ENCODE measurements around the gene VMO1. TPM values are rescaled to one million over a fixed set of nuclear protein-coding genes. Genes with fewer than 3 reads are reported as not detected.

Gene VMO1
- total RNA-seq, 2 experiments from 2014 or later, result not detected

DNA sequence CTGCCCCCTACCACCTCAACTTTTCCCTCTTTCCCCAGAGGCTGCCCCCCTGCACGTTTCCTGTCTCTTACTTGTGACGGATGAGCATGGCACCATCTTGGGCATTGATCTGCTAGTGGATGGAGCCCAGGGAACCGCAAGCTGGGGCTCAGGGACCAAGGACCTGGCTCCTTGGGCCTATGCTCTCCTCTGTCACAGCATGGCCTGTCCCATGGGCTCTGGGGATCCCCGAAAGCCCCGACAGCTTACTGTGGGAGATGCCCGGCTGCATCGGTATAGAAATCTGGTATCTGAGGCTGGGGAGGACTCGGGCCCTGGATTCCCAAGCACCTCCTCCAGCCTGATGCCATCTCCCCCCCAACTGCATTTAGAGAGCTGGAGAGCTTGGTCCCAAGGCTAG, 44.6 kb downstream of the VMO1 start:
- ATAC-seq (ENCODE audit: low read depth) (no peak), DNase-seq (no peak)
- POLR2A ChIA-PET, result interaction anchor here (0.7 kb wide), 1 partner anchor 30 kb away, joined by 5 read pairs; no protein-coding TSS in a partner anchor
- Mint-ChIP-seq H3K27me3 (peaks cover 34% of the 10 kb centered on the region), H3K9me3 (no peaks in the 10 kb centered on the region), H3K4me3 (no peak overlapping the region), H3K27ac (no peak overlapping the region), H3K4me1 (peaks cover 15% of the 10 kb centered on the region), H3K36me3 (no peaks in the 10 kb centered on the region)

- Mint-ChIP-seq H3K27ac (peak overlapping the region; percentile 31), H3K36me3 (no peaks in the 10 kb centered on the region), H3K27me3 (peaks cover 37% of the 10 kb centered on the region), H3K4me3 (peak overlapping the region; percentile 79), H3K9me3 (no peaks in the 10 kb centered on the region), H3K4me1 (peaks cover 19% of the 10 kb centered on the region)
- DNase-seq (no peak), ATAC-seq (ENCODE audit: low read depth) (no peak)
- POLR2A ChIA-PET, result no interaction called here
Observed at GRCh38 chr17:4740584-4740983, 45.6 kb downstream of the VMO1 start.

DNA sequence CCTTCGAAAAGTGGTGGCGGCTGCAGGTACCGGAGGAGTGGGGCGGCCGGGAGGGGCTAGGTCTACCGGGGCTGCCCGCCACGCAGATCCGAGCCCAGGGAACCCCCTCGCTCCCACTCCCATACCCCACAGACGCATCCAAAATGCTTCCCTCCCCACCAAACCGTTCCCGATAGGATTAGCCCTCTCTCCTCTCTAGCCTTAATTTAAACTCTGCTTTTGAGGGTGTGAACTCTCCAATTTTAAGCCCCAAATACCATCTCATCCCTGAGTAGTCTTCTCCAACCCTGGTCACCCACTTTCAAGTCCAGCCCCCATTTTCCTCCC, 46.2 kb downstream of the VMO1 start:
- H3K4me3 Mint-ChIP-seq, result peak overlapping the region; percentile 79
- peak overlapping the region; percentile 31 for H3K27ac Mint-ChIP-seq
- POLR2A ChIA-PET, result interaction anchor here (0.7 kb wide), 1 partner anchor 31 kb away, joined by 3 read pairs; no protein-coding TSS in a partner anchor

GRCh38 chr17:4739122-4740024, 46.8 kb downstream of the VMO1 start, which contains the start of the genes CXCL16 and ZMYND15:
TSS of gene CXCL16 (minus strand) at chr17:4739928. CDS start at chr17:4739339, 589 bp downstream.
TSS of gene ZMYND15 (plus strand) at chr17:4739833. CDS start at chr17:4740549, 716 bp downstream.
- H3K9me3 Mint-ChIP-seq, result no peaks in the 10 kb centered on the region
- peaks cover 16% of the 10 kb centered on the region for H3K4me1 Mint-ChIP-seq
- no peaks in the 10 kb centered on the region for H3K36me3 Mint-ChIP-seq
- DNase-seq (peak; percentile 73), ATAC-seq (ENCODE audit: low read depth) (peak; percentile 69)
- H3K27ac Mint-ChIP-seq, result peak within 1 kb of the TSS; percentile 31
- peak within 1 kb of the TSS; percentile 79 for H3K4me3 Mint-ChIP-seq
- POLR2A ChIA-PET, result interaction anchor here (0.7 to 1.9 kb wide), 2 partner anchors 24 to 32 kb away, joined by 3 to 5 read pairs; no protein-coding TSS in a partner anchor
- peaks cover 37% of the 10 kb centered on the region for H3K27me3 Mint-ChIP-seq

More for the DNA sequence above, 46.2 kb downstream of the VMO1 start:
- Mint-ChIP-seq H3K27me3 (peaks cover 37% of the 10 kb centered on the region), H3K9me3 (no peaks in the 10 kb centered on the region), H3K4me1 (peaks cover 16% of the 10 kb centered on the region), H3K36me3 (no peaks in the 10 kb centered on the region)
- no peak for ATAC-seq (ENCODE audit: low read depth)
- no peak for DNase-seq

- Mint-ChIP-seq H3K9me3 (no peaks in the 10 kb centered on the region), H3K4me3 (peak overlapping the region; percentile 72), H3K4me1 (peaks cover 18% of the 10 kb centered on the region), H3K27ac (no peak overlapping the region), H3K36me3 (no peaks in the 10 kb centered on the region), H3K27me3 (peaks cover 37% of the 10 kb centered on the region)
- POLR2A ChIA-PET, result interaction anchor here (1.0 to 1.9 kb wide), 2 partner anchors 17 to 23 kb away, joined by 4 to 5 read pairs; no protein-coding TSS in a partner anchor
- DNase-seq, result no peak
- ATAC-seq (ENCODE audit: low read depth), result peak; percentile 24
Observed at GRCh38 chr17:4738136-4739121, 47.7 kb downstream of the VMO1 start.

DNA sequence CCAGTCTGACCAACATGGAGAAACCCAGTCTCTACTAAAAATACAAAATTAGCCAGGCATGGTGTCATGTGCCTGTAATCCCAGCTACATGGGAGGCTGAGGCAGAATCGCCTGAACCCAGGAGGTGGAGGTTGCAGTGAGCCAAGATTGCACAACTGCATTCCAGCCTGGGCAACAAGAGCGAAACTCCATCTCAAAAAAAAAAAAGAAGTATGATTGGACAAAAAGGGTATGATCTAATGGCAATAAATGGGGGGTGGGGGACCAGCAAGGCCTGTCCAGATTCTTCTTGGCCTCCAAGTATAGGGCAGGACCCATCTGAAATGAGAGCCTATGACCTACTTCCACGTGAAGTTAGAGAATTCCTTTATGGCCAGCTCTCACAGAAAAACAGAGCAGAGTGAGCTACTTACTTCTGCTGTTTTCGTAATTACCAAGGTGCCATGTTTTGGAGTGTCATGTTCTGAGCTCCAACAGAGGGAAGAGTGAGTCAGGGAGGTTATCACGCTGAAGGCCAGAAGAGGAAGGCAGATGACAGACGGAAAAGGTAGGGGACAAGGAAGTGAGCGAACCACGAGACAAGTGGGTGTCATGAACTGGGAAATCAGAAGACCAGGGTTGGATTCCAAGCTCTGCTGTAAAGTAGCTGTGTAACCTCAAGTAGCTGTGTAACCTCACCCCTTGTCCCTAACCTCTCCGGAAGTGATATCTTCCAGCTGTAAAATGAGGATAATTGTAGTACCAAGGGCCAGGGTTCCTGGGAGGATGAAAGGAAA, 50.1 kb downstream of the VMO1 start:
- H3K4me3 Mint-ChIP-seq, result no peak overlapping the region
- peaks cover 31% of the 10 kb centered on the region for H3K27me3 Mint-ChIP-seq
- ATAC-seq (ENCODE audit: low read depth), result no peak
- POLR2A ChIA-PET, result interaction anchor here (0.8 to 1.4 kb wide), 2 partner anchors 21 to 26 kb away, joined by 3 read pairs; partner anchors contain the start of gene ARRB2
- no peak overlapping the region for H3K27ac Mint-ChIP-seq
- peaks cover 26% of the 10 kb centered on the region for H3K4me1 Mint-ChIP-seq
- no peaks in the 10 kb centered on the region for H3K9me3 Mint-ChIP-seq
- no peaks in the 10 kb centered on the region for H3K36me3 Mint-ChIP-seq
- DNase-seq, result no peak

Other genes starting within 250 kb of the VMO1 start
- gene MYBBP1A, start 231.0 kb downstream of the VMO1 start, total RNA-seq, result 10 to 100 TPM; 59.1 to 61.6 TPM
- not detected for gene GGT6, start 225.8 kb downstream of the VMO1 start, total RNA-seq
- gene SMTNL2, start 201.8 kb downstream of the VMO1 start, total RNA-seq, result not detected
- gene ALOX15, start 144.7 kb downstream of the VMO1 start, total RNA-seq, result not detected
- 10 to 100 TPM; 73.8 to 74.7 TPM for gene PELP1, start 82.2 kb downstream of the VMO1 start, total RNA-seq
- 100 to 1,000 TPM; 325 to 330 TPM for gene ARRB2, start 75.7 kb downstream of the VMO1 start, total RNA-seq
- gene MED11, start 54.9 kb downstream of the VMO1 start, total RNA-seq, result 10 to 100 TPM; 29.4 to 32.2 TPM
- under 1 TPM in 1 of 2 experiments, not detected in 1; 0.17 TPM for gene ZMYND15, start 46.5 kb downstream of the VMO1 start, total RNA-seq
- gene CXCL16, start 46.4 kb downstream of the VMO1 start, total RNA-seq, result 1 to 10 TPM; 2.7 to 3.0 TPM
- gene TM4SF5, start 14.5 kb downstream of the VMO1 start, total RNA-seq, result not detected
- gene GLTPD2, start 2.6 kb upstream of the VMO1 start, total RNA-seq, result not detected
- gene PSMB6, start 9.8 kb upstream of the VMO1 start, total RNA-seq, result 10 to 100 TPM; 81.4 to 83.1 TPM
- 10 to 100 TPM; 18.8 to 21.7 TPM for gene PLD2, start 20.8 kb upstream of the VMO1 start, total RNA-seq
- gene MINK1, start 47.0 kb upstream of the VMO1 start, total RNA-seq, result 100 to 1,000 TPM; 123 to 128 TPM
- 1 to 10 TPM; 1.9 to 3.0 TPM for gene C17orf107, start 113.2 kb upstream of the VMO1 start, total RNA-seq
- gene CHRNE, start 116.7 kb upstream of the VMO1 start, total RNA-seq, result 1 to 10 TPM in 1 of 2 experiments, under 1 TPM in 1; 0.65 to 1.1 TPM
- not detected for gene GP1BA, start 145.9 kb upstream of the VMO1 start, total RNA-seq
- 10 to 100 TPM; 67.6 to 78.1 TPM for gene SLC25A11, start 153.7 kb upstream of the VMO1 start, total RNA-seq
- gene RNF167, start 153.9 kb upstream of the VMO1 start, total RNA-seq, result 100 to 1,000 TPM; 202 TPM
- gene PFN1, start 162.2 kb upstream of the VMO1 start, total RNA-seq, result 1,000 to 10,000 TPM; 1,712 to 1,828 TPM
- 10 to 100 TPM; 31.4 to 32.9 TPM for gene ENO3, start 164.8 kb upstream of the VMO1 start, total RNA-seq
- gene SPAG7, start 181.5 kb upstream of the VMO1 start, total RNA-seq, result 10 to 100 TPM; 47.1 to 51.9 TPM
- gene CAMTA2, start 201.3 kb upstream of the VMO1 start, total RNA-seq, result 10 to 100 TPM; 62.0 to 67.7 TPM
- under 1 TPM; 0.42 to 0.54 TPM for gene INCA1, start 211.2 kb upstream of the VMO1 start, total RNA-seq
- gene KIF1C, start 211.6 kb upstream of the VMO1 start, total RNA-seq, result 10 to 100 TPM; 35.5 to 37.3 TPM
- 1 to 10 TPM in 1 of 2 experiments, under 1 TPM in 1; 0.85 to 1.4 TPM for gene SLC52A1, start 249.1 kb upstream of the VMO1 start, total RNA-seq